NOMO-1 treated with DMSO at 0.1 percent for 48 hours (cell line): ENCODE measurements around the gene DCPS.
A peak's percentile ranks its signal among the peaks of the same experiment; 100 is the strongest.
"Not testable (repeated sequence)": the region's sequence is repeated elsewhere in the genome, so short reads cannot be mapped to it uniquely, and the experiment has no call there.

Experiments used
- DNase-seq: peaks from one replicate; lab custom pipeline; 2025; ENCODE audit not compliant: unreplicated experiment; lab: John Stamatoyannopoulos, UW

DCPS gene

GRCh38 chr11:126378763-126379162, 74.9 kb downstream of the DCPS start:
- DNase-seq: no peak

DNA sequence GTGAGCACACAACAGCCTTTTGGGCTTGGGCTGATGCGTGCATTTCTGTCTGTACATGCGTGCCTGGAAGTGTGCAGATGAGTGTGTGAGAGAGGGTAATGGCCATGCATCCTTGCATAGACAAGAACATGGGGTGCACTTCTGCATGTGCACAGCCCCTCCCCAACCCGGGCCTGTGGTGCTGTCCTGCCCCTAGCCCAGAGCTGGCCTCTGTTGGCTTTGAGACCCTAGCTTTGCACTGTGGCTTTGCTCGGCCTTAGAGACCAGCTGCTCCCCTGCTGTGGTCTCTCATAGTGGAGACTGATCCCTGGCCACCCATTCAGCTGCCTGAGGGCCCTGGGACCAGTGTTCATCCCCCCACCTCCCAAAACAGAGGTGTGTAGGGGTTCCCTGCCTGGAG, 77.0 kb downstream of the DCPS start:
- no peak for DNase-seq

GRCh38 chr11:126381960-126382359, 78.1 kb downstream of the DCPS start:
- not testable (repeated sequence) for DNase-seq

DNA sequence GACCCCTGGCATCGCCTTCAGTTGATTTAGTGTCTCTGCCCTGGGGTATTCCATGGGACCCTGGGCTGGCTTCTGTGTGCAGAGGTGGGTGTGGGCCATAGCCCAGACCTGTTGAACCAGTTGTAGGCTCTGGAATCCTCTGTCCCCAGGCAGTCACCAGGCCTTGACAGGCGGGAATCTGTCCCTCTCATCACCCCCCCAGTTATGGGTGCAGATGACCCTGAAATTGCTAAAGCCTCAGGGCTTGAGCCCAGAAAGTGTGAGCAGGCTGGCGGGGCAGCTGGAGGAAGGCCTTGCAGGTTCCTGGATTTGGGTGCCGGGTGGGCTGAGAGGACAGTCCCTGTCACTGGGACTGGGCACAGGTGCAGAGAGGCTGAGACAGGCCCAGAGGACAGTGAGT, 78.8 kb downstream of the DCPS start:
- not testable (repeated sequence) for DNase-seq

GRCh38 chr11:126383339-126384335, 79.8 kb downstream of the DCPS start:
- no peak for DNase-seq

- no peak for DNase-seq
These were observed 80.7 kb downstream of the DCPS start for GRCh38 chr11:126384449-126385070.

- DNase-seq: no peak
These were observed 82.3 kb downstream of the DCPS start for GRCh38 chr11:126385991-126386728.

GRCh38 chr11:126386729-126387071, 82.8 kb downstream of the DCPS start:
- peak; percentile 79 for DNase-seq

DNA sequence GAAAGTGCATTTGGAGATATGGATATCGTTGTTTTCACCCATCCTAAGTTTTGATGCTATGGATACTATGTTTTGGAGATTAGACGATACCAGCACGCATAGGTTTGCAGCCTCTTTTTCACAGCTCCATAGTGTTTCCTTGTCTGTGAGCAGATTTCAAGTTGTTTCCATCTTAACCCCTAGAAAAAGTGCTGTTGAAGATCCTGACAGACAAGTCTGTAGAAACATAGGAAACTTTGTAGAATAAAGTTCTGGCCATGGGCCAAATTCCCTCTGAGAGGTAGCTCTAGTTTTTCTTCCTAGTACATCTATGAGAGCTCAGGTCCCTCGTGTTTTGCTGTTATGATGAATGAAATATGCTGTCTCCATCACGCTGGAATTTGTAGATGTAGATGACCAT, 84.0 kb downstream of the DCPS start:
- no peak for DNase-seq

GRCh38 chr11:126390272-126390867, 86.5 kb downstream of the DCPS start:
- DNase-seq: no peak

- DNase-seq: peak; percentile 6
These were observed 87.6 kb downstream of the DCPS start for GRCh38 chr11:126391286-126391954.

DNA sequence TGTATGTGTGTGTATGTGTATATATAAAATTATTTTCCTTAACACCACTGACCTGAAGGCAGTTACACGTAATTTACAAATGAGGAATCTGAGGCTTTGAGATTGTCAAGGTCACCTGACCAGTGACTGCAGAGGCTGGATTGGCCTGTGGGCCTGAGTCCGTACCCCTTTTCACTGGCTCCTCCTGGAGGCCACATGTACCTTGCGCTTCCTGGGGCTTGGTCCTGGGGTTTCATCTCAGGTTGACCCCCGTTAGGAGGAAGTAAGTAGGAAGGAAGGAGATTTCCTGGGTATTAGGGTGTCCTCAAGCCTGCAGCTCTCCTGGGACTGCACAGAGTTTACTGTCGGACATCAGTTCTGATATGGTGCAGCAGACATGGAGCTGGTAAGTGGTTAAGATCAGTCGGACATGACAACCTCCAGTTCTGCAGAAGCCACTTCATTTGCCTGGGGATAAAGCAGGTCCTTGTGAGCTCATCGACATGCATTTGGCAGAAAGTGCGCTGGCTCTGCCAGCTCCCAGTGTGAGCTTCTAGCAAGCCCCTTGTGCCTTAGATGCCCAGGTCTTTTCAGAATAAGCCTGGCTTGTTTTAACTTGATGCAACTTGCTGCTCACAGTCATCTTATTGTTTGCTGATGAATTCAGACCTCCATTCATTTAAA, 88.2 kb downstream of the DCPS start:
- peak; percentile 56 for DNase-seq

DNA sequence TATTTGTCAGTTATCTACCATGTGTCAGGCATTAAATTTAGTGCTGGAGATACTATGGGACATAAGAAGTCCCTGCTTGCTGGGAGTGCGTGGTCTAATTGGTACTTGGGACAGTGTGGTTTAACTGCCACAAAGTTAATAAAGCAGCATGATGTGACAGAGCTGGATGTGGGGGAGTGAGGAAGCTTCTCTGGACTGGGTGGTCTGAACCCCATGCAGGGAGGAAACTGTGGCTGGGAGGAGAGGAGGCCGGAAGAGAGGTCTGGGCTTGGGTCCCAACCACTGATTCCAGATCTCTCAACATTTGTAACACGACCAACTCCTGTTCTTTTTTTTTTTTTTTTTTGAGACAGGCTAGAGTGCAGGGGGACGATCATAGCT, 88.8 kb downstream of the DCPS start:
- peak; percentile 14 for DNase-seq

- no peak for DNase-seq
These were observed 89.3 kb downstream of the DCPS start for GRCh38 chr11:126393143-126393542.

- no peak for DNase-seq
These were observed 90.2 kb downstream of the DCPS start for GRCh38 chr11:126394036-126394435.

DNA sequence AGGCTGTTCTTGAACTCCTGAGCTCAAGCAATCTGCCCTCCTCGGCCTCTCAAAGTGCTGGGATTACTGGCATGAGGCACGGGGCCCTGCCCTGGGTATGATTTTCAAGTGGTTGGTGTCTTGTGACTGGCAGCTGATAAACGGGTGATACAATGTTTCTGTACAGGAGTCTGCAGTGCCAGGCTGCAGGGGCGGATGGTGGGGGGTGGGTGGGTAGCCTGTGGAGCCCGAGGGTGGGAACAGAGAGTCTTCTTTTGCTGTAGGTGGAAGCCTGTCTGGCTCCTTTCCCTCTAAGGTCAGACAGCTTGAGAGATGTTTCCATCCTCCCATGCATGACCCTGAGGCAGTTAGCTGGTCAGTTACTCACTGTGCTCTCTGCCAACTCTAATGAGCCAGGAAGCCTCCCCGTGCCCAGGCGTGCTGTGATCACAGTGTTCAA, 90.8 kb downstream of the DCPS start:
- not testable (repeated sequence) for DNase-seq
